GM23338 (cell line): ENCODE data around the gene NCAPD2. TPM values are rescaled to one million over a fixed set of nuclear protein-coding genes. Genes with fewer than 3 reads are reported as not detected.
"Not testable (repeated sequence)": the region's sequence is repeated elsewhere in the genome, so short reads cannot be mapped to it uniquely, and the experiment has no call there.

Experiments
- ATAC-seq: fragments of 200-7000 bp; cut with Tn5 transposase; 3 replicates; pipeline ENCODE4 v1.9.1; 2020
- DNase-seq: peaks from one replicate; pipeline ENCODE4 v3.0.0-alpha.2; 2015; ENCODE audit warnings: low spot score
- H2AFZ ChIP-seq: fragments of 200-600 bp; sonication (generic); 2 replicates; pipeline ENCODE4 v1.8.0; 2016; ENCODE audit warnings: antibody characterized with exemption, mild to moderate bottlenecking, moderate library complexity
- H3F3A ChIP-seq: fragments of 200-600 bp; sonication (generic); replicated peaks from 2 replicates; pipeline ENCODE4 v1.8.0; 2017; ENCODE audit warnings: antibody characterized with exemption, mixed run types, low read depth
- H3K27ac ChIP-seq: fragments of 200-600 bp; sonication (generic); 2 replicates; pipeline ENCODE4 v1.6.1; 2016; ENCODE audit warnings: low read depth
- H3K27me3 ChIP-seq: fragments of 200-600 bp; sonication (generic); 2 replicates; pipeline ENCODE4 v1.8.0; 2016; ENCODE audit warnings: mild to moderate bottlenecking, mixed run types, moderate library complexity; ENCODE audit not compliant: insufficient read depth
- H3K36me3 ChIP-seq: fragments of 200-600 bp; sonication (generic); 2 replicates; pipeline ENCODE4 v1.8.0; 2016; ENCODE audit warnings: mild to moderate bottlenecking; ENCODE audit not compliant: insufficient read depth
- H3K4me1 ChIP-seq: fragments of 200-600 bp; sonication (generic); 2 replicates; pipeline ENCODE4 v1.8.0; 2016; ENCODE audit warnings: mild to moderate bottlenecking, moderate library complexity; ENCODE audit not compliant: insufficient read depth
- H3K4me2 ChIP-seq: fragments of 200-600 bp; sonication (generic); 2 replicates; pipeline ENCODE4 v1.7.1; 2017; ENCODE audit warnings: mixed run types
- H3K4me3 ChIP-seq: fragments of 200-600 bp; sonication (generic); 2 replicates; pipeline ENCODE4 v1.6.1; 2016; ENCODE audit warnings: mixed run types
- H3K79me2 ChIP-seq: fragments of 200-600 bp; sonication (generic); replicated peaks from 2 replicates; pipeline ENCODE4 v1.8.0; 2017; ENCODE audit warnings: mild to moderate bottlenecking; ENCODE audit not compliant: insufficient read depth
- H3K9me2 ChIP-seq: fragments of 200-600 bp; sonication (generic); 2 replicates; pipeline ENCODE4 v1.8.0; 2017; ENCODE audit not compliant: insufficient read depth
- H4K20me1 ChIP-seq: fragments of 200-600 bp; sonication (generic); replicated peaks from 2 replicates; pipeline ENCODE4 v1.8.0; 2017; ENCODE audit warnings: mild to moderate bottlenecking; ENCODE audit not compliant: insufficient read depth
- H3K27ac Mint-ChIP-seq: 2 replicates; pipeline ENCODE4 v1.8.0; 2020; ENCODE audit warnings: inconsistent platforms, mild to moderate bottlenecking, moderate library complexity, mixed read lengths
- H3K27me3 Mint-ChIP-seq: 3 replicates; pipeline ENCODE4 v1.8.0; 2022; ENCODE audit warnings: low read depth, mild to moderate bottlenecking, moderate library complexity, mixed read lengths, inconsistent platforms; ENCODE audit not compliant: insufficient read depth, poor library complexity
- H3K36me3 Mint-ChIP-seq: 3 replicates; pipeline ENCODE4 v1.8.0; 2021; ENCODE audit warnings: low read depth, mild to moderate bottlenecking, inconsistent platforms, moderate library complexity, mixed read lengths
- H3K4me1 Mint-ChIP-seq: 3 replicates; pipeline ENCODE4 v1.8.0; 2020; ENCODE audit warnings: mild to moderate bottlenecking, inconsistent platforms, mixed read lengths
- H3K4me3 Mint-ChIP-seq: 3 replicates; pipeline ENCODE4 v1.8.0; 2021; ENCODE audit warnings: moderate library complexity, mild to moderate bottlenecking, inconsistent platforms, mixed read lengths
- H3K9me3 Mint-ChIP-seq: 3 replicates; pipeline ENCODE4 v1.8.0; 2020; ENCODE audit warnings: moderate library complexity, mild to moderate bottlenecking, inconsistent platforms, mixed read lengths
- CREB1 ChIP-seq: fragments of 250-450 bp; sonication (Bioruptor Pico); IDR thresholded peaks from 2 replicates; pipeline ENCODE4 v1.5.0; 2020; ENCODE audit warnings: low read depth, mild to moderate bottlenecking, moderate library complexity
- CTCF ChIP-seq, 2 experiments: fragments of 200-600 bp in 1 of 2; sonication (generic) in 1 of 2; conservative IDR thresholded peaks; 2 replicates each; pipeline versions ENCODE4 v1.5.1 to v1.6.1; 2016 to 2017; ENCODE audit warnings: antibody characterized with exemption in 2 of 2, low read depth in 2 of 2, mild to moderate bottlenecking in 2 of 2, moderate library complexity in 1 of 2
- ETS1 ChIP-seq: IDR thresholded peaks from 2 replicates; pipeline ENCODE4 v1.6.1; 2016; ENCODE audit warnings: antibody characterized with exemption
- EZH2 ChIP-seq: fragments of 200-600 bp; sonication (generic); IDR thresholded peaks from one replicate; pipeline ENCODE4 v1.8.0; 2017; ENCODE audit warnings: antibody characterized with exemption, mild to moderate bottlenecking, low read depth; ENCODE audit not compliant: unreplicated experiment
- EZH2phosphoT487 ChIP-seq: fragments of 200-600 bp; sonication (generic); IDR thresholded peaks from one replicate; pipeline ENCODE4 v1.8.1; 2018; ENCODE audit warnings: antibody characterized with exemption; ENCODE audit not compliant: unreplicated experiment
- POLR2AphosphoS5 ChIP-seq: IDR thresholded peaks from 2 replicates; pipeline ENCODE4 v1.6.1; 2016; ENCODE audit warnings: antibody characterized with exemption, low read depth
- polyA plus RNA-seq: library from polyadenylated mRNA; unstranded; fragments of >200 nt; fragmentation: Nextera tagmentation; extraction: Ambion mirVana; gene quantifications from 2 replicates; pipeline ENCODE4 v1.2.1, GENCODE V29; 2016
- total RNA-seq: library from RNA; depleted of rRNA; stranded (reverse); fragments of >200 nt; shearing (Covaris generic); gene quantifications from 2 replicates; pipeline ENCODE4 v1.2.3, GENCODE V29; 2014
- TF ChIP-seq, protein P1 (sequence below): IDR thresholded peaks from one replicate; pipeline ENCODE4 v1.6.1; 2018; ENCODE audit warnings: antibody characterized with exemption; ENCODE audit not compliant: unreplicated experiment

The NCAPD2 gene
- total and polyA plus RNA-seq, 2 experiments from 2014 or later: 34.2 to 217 TPM

- Histone ChIP-seq H4K20me1 (peaks cover 26% of the 10 kb centered on the region), H3K36me3 (peaks cover 26% of the 10 kb centered on the region), H3K79me2 (peaks cover 32% of the 10 kb centered on the region), H3K4me1 (peaks cover 26% of the 10 kb centered on the region), H3K4me2 (peak overlapping the region; percentile 96; the same call in 1 of the 2 replicates), H3F3A (peaks cover 70% of the 10 kb centered on the region), H3K4me3 (0 out of 2 replicates have a peak overlapping the region, but pooled peaks have one; percentile 96), H3K27ac (peak overlapping the region; percentile 98)
- peaks cover 73% of the 10 kb centered on the region for H3K27me3 Mint-ChIP-seq
- H3K36me3 Mint-ChIP-seq: peaks cover 65% of the 10 kb centered on the region
- H3K4me1 Mint-ChIP-seq: peaks cover 50% of the 10 kb centered on the region
- H3K9me3 Mint-ChIP-seq: peaks cover 20% of the 10 kb centered on the region; the same call in 2 of the 3 replicates
- not testable (repeated sequence) for H3K27me3 ChIP-seq, H2AFZ ChIP-seq, ATAC-seq, H3K9me2 ChIP-seq
- H3K4me3 Mint-ChIP-seq: peak overlapping the region; percentile 93
- H3K27ac Mint-ChIP-seq: peak overlapping the region; percentile 100
- peak; percentile 93 for DNase-seq
- peak; percentile 11; the same call in 1 of the 2 replicates for TF ChIP-seq POLR2AphosphoS5
- peak; percentile 75 to 96 for TF ChIP-seq CTCF (conservative IDR thresholded peaks at IDR 0.05; ENCODE audit: low read depth in 2 of 2)
These were observed 43.9 kb downstream of the NCAPD2 start for GRCh38 chr12:6537580-6538419.

- ATAC-seq: peak; percentile 5
- H3K36me3 ChIP-seq: peaks cover 26% of the 10 kb centered on the region
- Mint-ChIP-seq H3K27ac (peak overlapping the region; percentile 88), H3K27me3 (peaks cover 64% of the 10 kb centered on the region), H3K4me3 (peak overlapping the region; percentile 93; the same call in 2 of the 3 replicates), H3K36me3 (peaks cover 71% of the 10 kb centered on the region), H3K4me1 (peaks cover 48% of the 10 kb centered on the region), H3K9me3 (peaks cover 20% of the 10 kb centered on the region; the same call in 2 of the 3 replicates)
- H3K4me3 ChIP-seq: 0 out of 2 replicates have a peak overlapping the region, but pooled peaks have one; percentile 17
- peaks cover 22% of the 10 kb centered on the region for H3K4me1 ChIP-seq
- H4K20me1 ChIP-seq: peaks cover 26% of the 10 kb centered on the region
- no peak overlapping the region for H3K4me2 ChIP-seq
- peaks cover 67% of the 10 kb centered on the region for H3F3A ChIP-seq
- peak; percentile 49 for DNase-seq
- H3K79me2 ChIP-seq: peaks cover 29% of the 10 kb centered on the region
- no peaks in the 10 kb centered on the region for H3K27me3 ChIP-seq
- no peak overlapping the region for H2AFZ ChIP-seq
- H3K27ac ChIP-seq: peak overlapping the region; percentile 85
- H3K9me2 ChIP-seq: no peaks in the 10 kb centered on the region
- TF ChIP-seq, protein P1, sequence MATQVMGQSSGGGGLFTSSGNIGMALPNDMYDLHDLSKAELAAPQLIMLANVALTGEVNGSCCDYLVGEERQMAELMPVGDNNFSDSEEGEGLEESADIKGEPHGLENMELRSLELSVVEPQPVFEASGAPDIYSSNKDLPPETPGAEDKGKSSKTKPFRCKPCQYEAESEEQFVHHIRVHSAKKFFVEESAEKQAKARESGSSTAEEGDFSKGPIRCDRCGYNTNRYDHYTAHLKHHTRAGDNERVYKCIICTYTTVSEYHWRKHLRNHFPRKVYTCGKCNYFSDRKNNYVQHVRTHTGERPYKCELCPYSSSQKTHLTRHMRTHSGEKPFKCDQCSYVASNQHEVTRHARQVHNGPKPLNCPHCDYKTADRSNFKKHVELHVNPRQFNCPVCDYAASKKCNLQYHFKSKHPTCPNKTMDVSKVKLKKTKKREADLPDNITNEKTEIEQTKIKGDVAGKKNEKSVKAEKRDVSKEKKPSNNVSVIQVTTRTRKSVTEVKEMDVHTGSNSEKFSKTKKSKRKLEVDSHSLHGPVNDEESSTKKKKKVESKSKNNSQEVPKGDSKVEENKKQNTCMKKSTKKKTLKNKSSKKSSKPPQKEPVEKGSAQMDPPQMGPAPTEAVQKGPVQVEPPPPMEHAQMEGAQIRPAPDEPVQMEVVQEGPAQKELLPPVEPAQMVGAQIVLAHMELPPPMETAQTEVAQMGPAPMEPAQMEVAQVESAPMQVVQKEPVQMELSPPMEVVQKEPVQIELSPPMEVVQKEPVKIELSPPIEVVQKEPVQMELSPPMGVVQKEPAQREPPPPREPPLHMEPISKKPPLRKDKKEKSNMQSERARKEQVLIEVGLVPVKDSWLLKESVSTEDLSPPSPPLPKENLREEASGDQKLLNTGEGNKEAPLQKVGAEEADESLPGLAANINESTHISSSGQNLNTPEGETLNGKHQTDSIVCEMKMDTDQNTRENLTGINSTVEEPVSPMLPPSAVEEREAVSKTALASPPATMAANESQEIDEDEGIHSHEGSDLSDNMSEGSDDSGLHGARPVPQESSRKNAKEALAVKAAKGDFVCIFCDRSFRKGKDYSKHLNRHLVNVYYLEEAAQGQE: no peak
- TF ChIP-seq EZH2 (no peak), ETS1 (no peak), EZH2phosphoT487 (no peak), POLR2AphosphoS5 (no peak; the same call in none of the 2 replicates), CREB1 (CRISPR knock-in tag) (no peak)
These were observed 44.8 kb downstream of the NCAPD2 start for GRCh38 chr12:6538420-6539313.
